Activated naive CD8-positive, alpha-beta T cell (primary cell): ENCODE results near the gene LRP1.

Source experiments
- H3K27ac Mint-ChIP-seq: one replicate; pipeline ENCODE4 v1.8.0; 2021; ENCODE audit warnings: mixed read lengths
- H3K27me3 Mint-ChIP-seq: one replicate; pipeline ENCODE4 v1.8.0; 2021; ENCODE audit warnings: mixed read lengths
- H3K36me3 Mint-ChIP-seq: one replicate; pipeline ENCODE4 v1.8.0; 2021; ENCODE audit warnings: mixed read lengths
- H3K4me1 Mint-ChIP-seq: one replicate; pipeline ENCODE4 v1.8.0; 2021; ENCODE audit warnings: low read depth, mixed read lengths
- H3K4me3 Mint-ChIP-seq: one replicate; pipeline ENCODE4 v1.8.0; 2021; ENCODE audit warnings: mild to moderate bottlenecking, mixed read lengths
- H3K9me3 Mint-ChIP-seq: one replicate; pipeline ENCODE4 v1.8.0; 2021; ENCODE audit warnings: low read depth, mixed read lengths

LRP1 gene

GRCh38 chr12:57176846-57177245, 48.6 kb downstream of the LRP1 start:
- Mint-ChIP-seq H3K27me3 (no peaks in the 10 kb centered on the region), H3K9me3 (no peaks in the 10 kb centered on the region), H3K4me1 (no peaks in the 10 kb centered on the region), H3K27ac (no peak overlapping the region), H3K4me3 (no peak overlapping the region), H3K36me3 (no peaks in the 10 kb centered on the region)

- Mint-ChIP-seq H3K27me3 (no peaks in the 10 kb centered on the region), H3K36me3 (no peaks in the 10 kb centered on the region), H3K4me1 (no peaks in the 10 kb centered on the region), H3K27ac (no peak overlapping the region), H3K9me3 (no peaks in the 10 kb centered on the region), H3K4me3 (no peak overlapping the region)
These were observed 49.1 kb downstream of the LRP1 start for GRCh38 chr12:57177354-57177753.

DNA sequence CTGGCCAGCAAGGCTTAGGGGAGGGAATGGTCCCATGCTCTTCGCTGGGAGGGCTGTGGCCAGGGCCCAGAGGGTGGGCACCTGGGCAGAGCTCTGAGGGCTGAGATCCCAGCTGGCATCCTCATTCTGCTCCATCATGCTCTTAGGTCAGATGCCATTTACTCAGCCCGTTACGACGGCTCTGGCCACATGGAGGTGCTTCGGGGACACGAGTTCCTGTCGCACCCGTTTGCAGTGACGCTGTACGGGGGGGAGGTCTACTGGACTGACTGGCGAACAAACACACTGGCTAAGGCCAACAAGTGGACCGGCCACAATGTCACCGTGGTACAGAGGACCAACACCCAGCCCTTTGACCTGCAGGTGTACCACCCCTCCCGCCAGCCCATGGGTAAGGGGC, 49.9 kb downstream of the LRP1 start:
- H3K4me1 Mint-ChIP-seq = peaks cover 2% of the 10 kb centered on the region
- no peak overlapping the region for H3K27ac Mint-ChIP-seq
- no peak overlapping the region for H3K4me3 Mint-ChIP-seq
- H3K9me3 Mint-ChIP-seq = no peaks in the 10 kb centered on the region
- no peaks in the 10 kb centered on the region for H3K27me3 Mint-ChIP-seq
- H3K36me3 Mint-ChIP-seq = no peaks in the 10 kb centered on the region

DNA sequence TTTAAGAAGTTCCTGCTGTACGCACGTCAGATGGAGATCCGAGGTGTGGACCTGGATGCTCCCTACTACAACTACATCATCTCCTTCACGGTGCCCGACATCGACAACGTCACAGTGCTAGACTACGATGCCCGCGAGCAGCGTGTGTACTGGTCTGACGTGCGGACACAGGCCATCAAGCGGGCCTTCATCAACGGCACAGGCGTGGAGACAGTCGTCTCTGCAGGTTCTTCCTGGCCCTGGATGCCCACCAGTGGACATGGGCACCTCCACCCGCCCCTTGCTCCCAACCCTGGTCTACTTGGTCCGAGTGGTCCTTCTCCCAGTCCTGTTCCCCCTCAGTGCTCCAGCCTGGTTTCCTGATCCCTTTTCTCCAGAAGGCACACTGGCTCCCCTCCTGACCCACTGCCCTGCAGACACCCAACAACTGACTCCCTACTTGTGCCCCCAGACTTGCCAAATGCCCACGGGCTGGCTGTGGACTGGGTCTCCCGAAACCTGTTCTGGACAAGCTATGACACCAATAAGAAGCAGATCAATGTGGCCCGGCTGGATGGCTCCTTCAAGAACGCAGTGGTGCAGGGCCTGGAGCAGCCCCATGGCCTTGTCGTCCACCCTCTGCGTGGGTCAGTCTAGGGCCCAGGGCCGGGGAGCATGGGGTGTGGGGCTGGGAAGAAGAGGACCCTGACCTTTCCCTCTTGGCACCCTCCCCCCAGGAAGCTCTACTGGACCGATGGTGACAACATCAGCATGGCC, 51.2 kb downstream of the LRP1 start:
- H3K36me3 Mint-ChIP-seq = no peaks in the 10 kb centered on the region
- peaks cover 2% of the 10 kb centered on the region for H3K4me1 Mint-ChIP-seq
- no peak overlapping the region for H3K27ac Mint-ChIP-seq
- no peak overlapping the region for H3K4me3 Mint-ChIP-seq
- no peaks in the 10 kb centered on the region for H3K9me3 Mint-ChIP-seq
- H3K27me3 Mint-ChIP-seq = no peaks in the 10 kb centered on the region

DNA sequence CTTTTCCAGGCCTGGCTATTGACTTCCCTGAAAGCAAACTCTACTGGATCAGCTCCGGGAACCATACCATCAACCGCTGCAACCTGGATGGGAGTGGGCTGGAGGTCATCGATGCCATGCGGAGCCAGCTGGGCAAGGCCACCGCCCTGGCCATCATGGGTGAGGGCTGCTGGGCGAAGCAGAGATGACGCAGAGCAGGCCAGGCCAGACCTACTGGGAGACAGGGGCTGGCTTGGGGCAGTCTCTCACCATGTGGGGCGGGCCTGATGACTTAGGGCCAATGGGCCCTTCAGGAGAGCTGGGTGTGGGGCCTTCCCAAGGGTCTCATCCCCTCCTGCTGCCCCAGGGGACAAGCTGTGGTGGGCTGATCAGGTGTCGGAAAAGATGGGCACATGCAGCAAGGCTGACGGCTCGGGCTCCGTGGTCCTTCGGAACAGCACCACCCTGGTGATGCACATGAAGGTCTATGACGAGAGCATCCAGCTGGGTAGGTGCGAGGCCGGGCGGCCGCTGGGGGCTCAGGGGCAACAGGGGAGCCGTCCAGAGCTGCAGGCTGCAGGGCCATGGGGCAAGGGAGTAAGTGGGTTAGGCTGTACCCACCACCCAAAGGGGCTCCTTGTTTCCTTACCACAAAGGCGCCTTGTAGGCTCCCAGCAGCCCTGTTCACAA, 52.2 kb downstream of the LRP1 start:
- Mint-ChIP-seq H3K27me3 (no peaks in the 10 kb centered on the region), H3K4me3 (no peak overlapping the region), H3K36me3 (no peaks in the 10 kb centered on the region), H3K9me3 (no peaks in the 10 kb centered on the region), H3K4me1 (peaks cover 2% of the 10 kb centered on the region), H3K27ac (no peak overlapping the region)

GRCh38 chr12:57181072-57181471, 52.8 kb downstream of the LRP1 start:
- Mint-ChIP-seq H3K4me3 (no peak overlapping the region), H3K4me1 (peaks cover 2% of the 10 kb centered on the region), H3K9me3 (no peaks in the 10 kb centered on the region), H3K27me3 (no peaks in the 10 kb centered on the region), H3K27ac (no peak overlapping the region), H3K36me3 (no peaks in the 10 kb centered on the region)

DNA sequence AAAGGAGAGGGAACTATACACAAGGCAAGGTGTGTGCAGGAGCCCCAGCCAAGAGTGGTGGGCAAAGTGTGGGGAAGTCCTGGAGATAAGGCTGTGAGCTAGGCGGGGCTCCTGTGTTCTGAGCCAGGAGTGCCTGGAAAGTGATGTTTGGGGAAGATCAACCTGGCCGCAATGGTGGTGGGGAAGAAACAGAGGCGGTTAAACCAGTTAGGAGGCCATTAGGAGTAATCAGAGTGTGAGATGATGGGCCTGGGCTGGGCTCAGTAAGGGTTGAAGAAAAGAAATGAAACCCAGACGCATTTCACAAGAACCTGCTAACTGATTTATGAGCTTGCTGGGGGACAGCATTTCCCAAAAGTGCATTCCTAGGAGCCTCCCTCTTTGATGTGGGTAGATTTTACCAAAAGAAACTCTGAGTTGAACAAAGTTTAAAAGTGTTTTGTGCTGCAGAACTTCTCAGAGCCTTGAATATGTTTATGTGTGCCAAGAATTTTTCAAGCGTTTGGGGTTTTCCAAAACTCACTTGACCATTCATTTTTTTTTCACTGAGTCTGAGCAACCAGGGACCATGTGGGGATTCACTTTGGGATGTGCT, 53.4 kb downstream of the LRP1 start:
- no peak overlapping the region for H3K27ac Mint-ChIP-seq
- H3K27me3 Mint-ChIP-seq = no peaks in the 10 kb centered on the region
- no peaks in the 10 kb centered on the region for H3K36me3 Mint-ChIP-seq
- H3K4me1 Mint-ChIP-seq = peaks cover 2% of the 10 kb centered on the region
- H3K9me3 Mint-ChIP-seq = no peaks in the 10 kb centered on the region
- H3K4me3 Mint-ChIP-seq = no peak overlapping the region

- H3K9me3 Mint-ChIP-seq = no peaks in the 10 kb centered on the region
- no peaks in the 10 kb centered on the region for H3K36me3 Mint-ChIP-seq
- no peak overlapping the region for H3K4me3 Mint-ChIP-seq
- peaks cover 2% of the 10 kb centered on the region for H3K4me1 Mint-ChIP-seq
- H3K27me3 Mint-ChIP-seq = no peaks in the 10 kb centered on the region
- H3K27ac Mint-ChIP-seq = no peak overlapping the region
These were observed 54.8 kb downstream of the LRP1 start for GRCh38 chr12:57182918-57183575.

DNA sequence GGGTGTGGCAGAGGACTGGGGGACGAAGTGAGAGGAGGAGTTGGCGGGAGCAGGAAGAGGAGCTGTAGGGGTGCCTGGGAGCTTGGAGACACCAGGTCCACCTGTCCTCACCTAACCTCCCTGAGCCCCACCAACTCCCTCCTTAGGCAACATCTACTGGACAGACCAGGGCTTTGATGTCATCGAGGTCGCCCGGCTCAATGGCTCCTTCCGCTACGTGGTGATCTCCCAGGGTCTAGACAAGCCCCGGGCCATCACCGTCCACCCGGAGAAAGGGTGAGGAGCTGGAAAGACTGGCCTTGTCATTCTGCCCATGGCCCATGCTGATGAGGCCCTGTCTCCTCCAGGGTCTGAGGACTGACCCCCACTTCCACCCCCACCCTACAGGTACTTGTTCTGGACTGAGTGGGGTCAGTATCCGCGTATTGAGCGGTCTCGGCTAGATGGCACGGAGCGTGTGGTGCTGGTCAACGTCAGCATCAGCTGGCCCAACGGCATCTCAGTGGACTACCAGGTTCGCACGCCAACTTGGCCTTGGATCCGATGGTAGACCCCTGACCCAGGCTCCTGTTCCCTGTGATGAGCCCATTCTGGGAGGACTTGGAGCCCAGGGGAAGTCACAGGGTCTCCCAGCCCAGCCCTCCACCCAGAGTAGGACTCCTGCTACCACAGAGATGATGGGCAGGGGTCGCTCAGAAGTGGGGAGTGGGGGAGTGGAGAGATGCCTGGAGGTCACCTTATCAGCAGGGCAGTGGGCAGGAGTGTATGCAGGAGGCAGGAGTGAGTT, 55.8 kb downstream of the LRP1 start:
- peaks cover 2% of the 10 kb centered on the region for H3K4me1 Mint-ChIP-seq
- H3K36me3 Mint-ChIP-seq = no peaks in the 10 kb centered on the region
- no peak overlapping the region for H3K27ac Mint-ChIP-seq
- H3K9me3 Mint-ChIP-seq = no peaks in the 10 kb centered on the region
- H3K27me3 Mint-ChIP-seq = no peaks in the 10 kb centered on the region
- no peak overlapping the region for H3K4me3 Mint-ChIP-seq

- no peaks in the 10 kb centered on the region for H3K36me3 Mint-ChIP-seq
- peaks cover 2% of the 10 kb centered on the region for H3K4me1 Mint-ChIP-seq
- no peak overlapping the region for H3K27ac Mint-ChIP-seq
- H3K9me3 Mint-ChIP-seq = no peaks in the 10 kb centered on the region
- H3K4me3 Mint-ChIP-seq = no peak overlapping the region
- no peaks in the 10 kb centered on the region for H3K27me3 Mint-ChIP-seq
These were observed 57.1 kb downstream of the LRP1 start for GRCh38 chr12:57185403-57185802.

DNA sequence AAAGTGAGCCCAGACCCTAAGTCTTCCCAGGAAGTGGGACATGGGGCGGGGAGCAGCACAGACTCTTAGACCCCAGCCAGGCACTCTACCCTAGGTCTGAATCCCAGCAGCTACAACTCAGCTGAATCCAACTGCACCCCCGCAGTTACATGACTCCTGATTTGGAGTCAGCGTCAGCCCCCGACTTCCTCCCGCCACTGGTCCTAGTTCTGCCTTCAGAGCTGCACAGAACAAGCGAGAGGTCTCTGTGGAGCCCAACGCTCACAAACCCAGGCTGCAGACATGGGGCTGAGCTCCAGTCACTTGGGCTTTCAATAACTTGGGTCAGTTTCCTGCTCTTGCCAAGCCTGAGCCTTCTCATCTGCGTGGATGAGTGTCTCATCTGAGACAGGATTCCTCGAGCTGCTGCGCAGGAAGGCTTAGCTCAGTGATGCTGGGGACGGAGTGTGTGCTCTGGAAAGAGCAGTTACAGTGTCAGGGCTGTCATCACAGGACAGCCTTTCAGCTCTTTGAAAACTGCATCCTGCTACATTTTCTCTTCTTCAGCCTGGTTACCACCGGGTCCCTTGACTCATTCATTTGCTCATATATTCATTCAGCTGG, 57.7 kb downstream of the LRP1 start:
- H3K4me1 Mint-ChIP-seq = peaks cover 2% of the 10 kb centered on the region
- no peaks in the 10 kb centered on the region for H3K27me3 Mint-ChIP-seq
- H3K4me3 Mint-ChIP-seq = no peak overlapping the region
- H3K27ac Mint-ChIP-seq = no peak overlapping the region
- no peaks in the 10 kb centered on the region for H3K36me3 Mint-ChIP-seq
- no peaks in the 10 kb centered on the region for H3K9me3 Mint-ChIP-seq

- H3K9me3 Mint-ChIP-seq = no peaks in the 10 kb centered on the region
- no peak overlapping the region for H3K4me3 Mint-ChIP-seq
- no peak overlapping the region for H3K27ac Mint-ChIP-seq
- peaks cover 2% of the 10 kb centered on the region for H3K4me1 Mint-ChIP-seq
- H3K27me3 Mint-ChIP-seq = no peaks in the 10 kb centered on the region
- no peaks in the 10 kb centered on the region for H3K36me3 Mint-ChIP-seq
These were observed 59.2 kb downstream of the LRP1 start for GRCh38 chr12:57187222-57188089.

GRCh38 chr12:57188090-57188425, 59.8 kb downstream of the LRP1 start:
- Mint-ChIP-seq H3K27ac (no peak overlapping the region), H3K36me3 (no peaks in the 10 kb centered on the region), H3K27me3 (no peaks in the 10 kb centered on the region), H3K9me3 (no peaks in the 10 kb centered on the region), H3K4me3 (no peak overlapping the region), H3K4me1 (no peaks in the 10 kb centered on the region)

DNA sequence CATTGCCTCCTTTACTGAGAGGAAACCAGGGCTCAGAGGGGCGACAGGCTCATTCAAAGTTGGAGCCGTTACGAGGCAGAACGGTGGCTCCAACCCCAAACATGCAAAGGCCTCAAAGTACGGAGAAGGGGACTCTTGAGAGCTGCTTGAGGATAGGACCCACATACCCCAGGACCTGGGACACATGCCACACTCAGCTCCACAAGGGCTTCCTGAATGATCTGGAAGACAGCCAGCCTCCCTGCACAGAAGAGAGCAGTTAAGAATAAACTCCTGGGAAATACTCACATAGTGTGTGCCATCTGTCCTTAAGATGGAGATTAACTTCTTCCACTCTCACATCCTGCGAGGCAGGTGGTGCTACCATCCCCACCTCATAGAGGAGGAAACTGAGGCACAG, 61.8 kb downstream of the LRP1 start:
- H3K9me3 Mint-ChIP-seq = no peaks in the 10 kb centered on the region
- H3K4me1 Mint-ChIP-seq = no peaks in the 10 kb centered on the region
- no peak overlapping the region for H3K27ac Mint-ChIP-seq
- no peak overlapping the region for H3K4me3 Mint-ChIP-seq
- H3K27me3 Mint-ChIP-seq = no peaks in the 10 kb centered on the region
- H3K36me3 Mint-ChIP-seq = no peaks in the 10 kb centered on the region
